ENCODE measurements around the gene MCAT. TPM values are rescaled to one million over a fixed set of nuclear protein-coding genes. Genes with fewer than 3 reads are reported as not detected.

The MCAT gene
- total and polyA plus RNA-seq, 2 of the 4 experiments (the other 2 are of a cell fraction), result 7.3 to 19.7 TPM

GRCh38 chr22:43182118-43182517, 38.9 kb upstream of the MCAT start:
- Histone ChIP-seq H4K5ac (ENCODE audit: low read depth, low read length) (no peak overlapping the region), H4K8ac (ENCODE audit: low read depth in 2 of 2, low read length in 2 of 2) (no peak overlapping the region), H3K36me3 (ENCODE audit: control insufficient read depth, insufficient read depth, low read length) (peaks cover 19% of the 10 kb centered on the region; the same call in 1 of the 2 replicates), H3K23ac (ENCODE audit: low read depth, low read length) (no peak overlapping the region), H2BK5ac (ENCODE audit: low read depth, low read length, poor library complexity, severe bottlenecking) (no peak overlapping the region), H3K9ac (ENCODE audit: low read depth, low read length) (no peak overlapping the region), H3K9me3 (ENCODE audit: control insufficient read depth, insufficient read depth, low read length) (no peaks in the 10 kb centered on the region), H3K4me3 (ENCODE audit: insufficient read depth, low read depth, low read length) (no peak overlapping the region), H2AFZ (replicated peaks; ENCODE audit: low read length, poor library complexity) (no peak overlapping the region), H2BK120ac (ENCODE audit: low read depth, low read length) (no peak overlapping the region), H3K4me2 (ENCODE audit: low read depth, low read length) (no peak overlapping the region), H2BK15ac (ENCODE audit: low read depth, low read length) (no peak overlapping the region), H2AK5ac (ENCODE audit: low read depth, low read length) (no peak overlapping the region), H3K9me1 (ENCODE audit: insufficient read depth, low read length) (peaks cover 18% of the 10 kb centered on the region), H4K91ac (ENCODE audit: insufficient read depth, low read depth, low read length) (no peak overlapping the region), H3K27me3 (ENCODE audit: control insufficient read depth, insufficient read depth, low read length) (no peaks in the 10 kb centered on the region), H4K20me1 (ENCODE audit: insufficient read depth, low read length) (peaks cover 17% of the 10 kb centered on the region), H3K56ac (ENCODE audit: extremely low read depth, insufficient read depth, low read length) (no peak overlapping the region), H3K27ac (ENCODE audit: insufficient read depth, low read length) (no peak overlapping the region), H3K4me1 (ENCODE audit: control insufficient read depth, insufficient read depth, low read length) (peaks cover 5% of the 10 kb centered on the region), H3K79me1 (ENCODE audit: low read depth in 1 of 2, low read length in 2 of 2) (peaks cover 3 to 48% of the 10 kb centered on the region in 2 experiments; a peak in 3 of 4 replicates), H3K18ac (ENCODE audit: low read depth, low read length) (no peak overlapping the region), H2BK20ac (ENCODE audit: low read depth, low read length) (no peak overlapping the region), H2AK9ac (replicated peaks; ENCODE audit: low read depth, low read length, poor library complexity) (no peak overlapping the region), H3K4ac (ENCODE audit: low read depth, low read length) (no peak overlapping the region), H3K14ac (replicated peaks; ENCODE audit: low read depth, low read length) (no peak overlapping the region)
- dilution Hi-C loops (cut with HindIII; ENCODE audit: low sequenced_read_pairs, unreplicated experiment), result no loop called here
- DNase-seq (no peak), ATAC-seq (ENCODE audit: low read depth) (no peak)
- WGBS, 2 experiments (ENCODE audit: extremely low coverage in 2 of 2, insufficient read length in 1 of 2), result 92% methylated on average over 7 of the region's 10 CpGs; no CpG with 5 or more reads in 1 of the 2 experiments
- intact Hi-C loops (cut with micrococcal nuclease), result no loop called here
- BruUV-seq (replicated peaks), result no TSS peak
- TF ChIP-seq MXI1 (IDR thresholded peaks at IDR 0.05; ENCODE audit: borderline replicate concordance, low read depth, low read length) (no peak), RCOR1 (IDR thresholded peaks at IDR 0.05; ENCODE audit: insufficient replicate concordance, low read length) (no peak), USF2 (IDR thresholded peaks at IDR 0.05; ENCODE audit: low read depth, low read length) (no peak), BHLHE40 (IDR thresholded peaks at IDR 0.05; ENCODE audit: low read depth, low read length) (no peak), POLR2A (IDR thresholded peaks at IDR 0.05; ENCODE audit: low read depth, low read length) (no peak), MAFK (IDR thresholded peaks at IDR 0.05; ENCODE audit: low read depth, low read length) (no peak), RFX5 (IDR thresholded peaks at IDR 0.05; ENCODE audit: low read depth, low read length) (no peak), CHD1 (IDR thresholded peaks at IDR 0.05; ENCODE audit: low read depth, low read length) (no peak), FOS (IDR thresholded peaks at IDR 0.05; ENCODE audit: low read depth, low read length) (no peak), SMC3 (IDR thresholded peaks at IDR 0.05; ENCODE audit: low read depth, low read length) (no peak), RAD21 (IDR thresholded peaks at IDR 0.05; ENCODE audit: low read length) (no peak), ELK1 (IDR thresholded peaks at IDR 0.05; ENCODE audit: borderline replicate concordance, low read depth, low read length) (no peak), CEBPB (IDR thresholded peaks at IDR 0.05; ENCODE audit: low read depth, low read length) (no peak)
- ChIA-PET CTCF (no interaction called here), POLR2A (ENCODE audit: unreplicated experiment) (no interaction called here)
- in situ Hi-C loops (cut with MboI; ENCODE audit: low sequenced_read_pairs), result no loop called here

All from IMR-90 (cell line).